AG04450 (cell line): ENCODE data around the gene SOX10. TPM values are rescaled to one million over a fixed set of nuclear protein-coding genes. Genes with fewer than 3 reads are reported as not detected.

Source experiments
- CTCF ChIA-PET: fragments of 300-600, 350-600 bp; formaldehyde crosslinking; extraction: SDS; loops from one replicate; lab custom pipeline; 2022; ENCODE audit warnings: antibody characterized with exemption, inconsistent platforms; lab: Charles Lee
- POLR2A ChIA-PET: fragments of 350-600 bp; formaldehyde crosslinking; extraction: SDS; loops from one replicate; lab custom pipeline; 2021; ENCODE audit warnings: antibody characterized with exemption, inconsistent platforms; lab: Yijun Ruan, JAX
- DNase-seq: peaks from one replicate; pipeline ENCODE4 v3.0.0-alpha.2; 2011; ENCODE audit warnings: low read depth, low spot score
- H3K27ac ChIP-seq: one replicate; pipeline ENCODE4 v1.5.1; 2012; ENCODE audit warnings: low read depth, low read length, control low read depth
- H3K27me3 ChIP-seq: one replicate; pipeline ENCODE4 v1.6.0; 2012; ENCODE audit warnings: low read length; ENCODE audit not compliant: control insufficient read depth, insufficient read depth
- H3K4me3 ChIP-seq: 2 replicates; pipeline ENCODE4 v1.5.1; 2011; ENCODE audit warnings: mild to moderate bottlenecking, low read depth, low read length, control low read depth
- H3K9me3 ChIP-seq: 2 replicates; pipeline ENCODE4 v1.5.1; 2012; ENCODE audit warnings: low read length; ENCODE audit not compliant: control insufficient read depth, insufficient read depth
- polyA plus RNA-seq: library from polyadenylated mRNA; depleted of rRNA; stranded (reverse); fragments of >200 nt; gene quantifications from 2 replicates; pipeline ENCODE4 v1.2.3, GENCODE V29; 2011
- TF ChIP-seq, protein P1 (sequence below): IDR thresholded peaks from 2 replicates; pipeline ENCODE4 v1.5.1; 2011; ENCODE audit warnings: low read depth, low read length, control low read depth, inconsistent platforms

Gene SOX10
- polyA plus RNA-seq, 1 experiment = not detected

DNA sequence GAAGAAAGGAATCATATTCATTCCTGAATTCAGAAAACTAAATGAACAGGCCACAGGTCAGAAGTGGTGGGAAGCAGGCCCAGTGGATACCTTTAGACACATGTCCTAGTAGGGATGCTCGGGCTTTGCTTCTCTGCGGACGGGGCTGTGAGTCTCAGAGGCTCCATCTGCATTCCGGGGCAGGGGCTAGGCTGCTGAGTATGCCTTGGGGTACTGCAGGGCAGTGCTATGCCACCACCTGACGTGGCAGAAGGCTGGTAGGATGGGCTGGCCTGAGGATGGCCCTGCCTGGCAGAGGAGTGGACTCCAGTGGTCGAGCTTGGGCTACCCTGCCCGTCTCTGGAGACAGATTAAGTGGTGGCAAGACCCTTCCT, 40.5 kb downstream of the SOX10 start:
- Histone ChIP-seq H3K9me3 (no peaks in the 10 kb centered on the region; the same call in 1 of the 2 replicates), H3K27me3 (no peaks in the 10 kb centered on the region), H3K4me3 (no peak overlapping the region), H3K27ac (no peak overlapping the region)
- TF ChIP-seq, protein P1, sequence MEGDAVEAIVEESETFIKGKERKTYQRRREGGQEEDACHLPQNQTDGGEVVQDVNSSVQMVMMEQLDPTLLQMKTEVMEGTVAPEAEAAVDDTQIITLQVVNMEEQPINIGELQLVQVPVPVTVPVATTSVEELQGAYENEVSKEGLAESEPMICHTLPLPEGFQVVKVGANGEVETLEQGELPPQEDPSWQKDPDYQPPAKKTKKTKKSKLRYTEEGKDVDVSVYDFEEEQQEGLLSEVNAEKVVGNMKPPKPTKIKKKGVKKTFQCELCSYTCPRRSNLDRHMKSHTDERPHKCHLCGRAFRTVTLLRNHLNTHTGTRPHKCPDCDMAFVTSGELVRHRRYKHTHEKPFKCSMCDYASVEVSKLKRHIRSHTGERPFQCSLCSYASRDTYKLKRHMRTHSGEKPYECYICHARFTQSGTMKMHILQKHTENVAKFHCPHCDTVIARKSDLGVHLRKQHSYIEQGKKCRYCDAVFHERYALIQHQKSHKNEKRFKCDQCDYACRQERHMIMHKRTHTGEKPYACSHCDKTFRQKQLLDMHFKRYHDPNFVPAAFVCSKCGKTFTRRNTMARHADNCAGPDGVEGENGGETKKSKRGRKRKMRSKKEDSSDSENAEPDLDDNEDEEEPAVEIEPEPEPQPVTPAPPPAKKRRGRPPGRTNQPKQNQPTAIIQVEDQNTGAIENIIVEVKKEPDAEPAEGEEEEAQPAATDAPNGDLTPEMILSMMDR = no peak
- no peak for DNase-seq
- ChIA-PET CTCF (no interaction called here), POLR2A (no interaction called here)

DNA sequence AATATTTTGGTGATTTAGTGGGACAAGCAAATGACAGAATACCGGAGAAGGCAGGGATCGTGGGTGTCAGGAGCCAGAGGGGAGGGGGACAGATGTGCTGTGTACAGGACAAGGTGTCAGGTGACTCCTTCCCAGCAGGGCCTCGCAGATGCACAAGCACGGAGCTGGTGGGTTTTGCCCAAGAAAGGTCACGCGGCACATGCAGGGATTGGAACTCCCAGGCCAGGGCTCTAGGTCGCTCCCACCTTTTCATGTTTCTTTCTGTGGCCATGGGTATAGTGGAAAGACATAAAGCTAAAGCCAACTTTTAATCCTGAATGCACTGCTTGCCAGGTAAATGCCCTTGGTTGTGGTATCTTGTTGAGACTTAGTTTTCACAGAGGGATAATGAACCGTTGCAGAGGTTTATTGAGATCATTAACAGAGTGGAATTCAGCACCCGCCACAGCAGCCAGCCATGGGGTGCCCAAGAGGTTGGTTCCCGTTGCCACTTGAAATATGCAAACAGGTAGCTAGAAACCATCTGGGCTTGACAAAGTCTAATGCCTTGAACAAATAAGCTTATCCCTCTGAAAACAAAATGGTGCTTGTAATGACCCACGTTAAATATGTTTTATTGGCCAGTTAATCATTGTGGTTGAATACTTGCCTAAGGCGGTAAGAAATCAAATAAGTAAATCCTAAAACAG, 41.1 kb downstream of the SOX10 start:
- ChIA-PET CTCF (no interaction called here), POLR2A (no interaction called here)
- DNase-seq = no peak
- no peak overlapping the region for H3K27ac ChIP-seq
- no peak overlapping the region for H3K4me3 ChIP-seq
- H3K9me3 ChIP-seq = no peaks in the 10 kb centered on the region; the same call in 1 of the 2 replicates
- no peaks in the 10 kb centered on the region for H3K27me3 ChIP-seq
- TF ChIP-seq, protein P1 = no peak

DNA sequence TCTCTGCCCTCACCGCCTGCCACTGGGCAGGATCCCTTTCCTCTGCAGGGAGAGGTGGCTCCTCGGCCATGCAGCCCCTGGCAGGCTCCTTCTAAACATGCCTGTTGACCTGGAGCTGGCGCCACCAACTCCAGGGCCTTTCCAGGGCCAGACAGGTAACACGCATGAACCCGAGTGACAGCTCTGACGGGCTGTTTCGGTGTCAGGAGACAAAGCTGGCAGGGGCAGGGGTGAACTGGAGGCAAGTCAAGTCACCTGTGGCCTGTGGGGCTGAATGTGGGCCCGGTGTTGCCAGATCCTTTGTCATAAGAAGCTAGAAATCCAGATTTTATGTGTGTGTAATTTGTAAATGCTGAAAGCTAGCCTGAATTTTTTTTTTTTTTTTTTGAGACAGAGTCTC, 42.2 kb downstream of the SOX10 start:
- Histone ChIP-seq H3K27ac (no peak overlapping the region), H3K4me3 (no peak overlapping the region), H3K27me3 (no peaks in the 10 kb centered on the region), H3K9me3 (no peaks in the 10 kb centered on the region; the same call in 1 of the 2 replicates)
- TF ChIP-seq, protein P1 = no peak
- ChIA-PET POLR2A (interaction anchor here (1.0 kb wide), 1 partner anchor 37 kb away, joined by 6 read pairs; no protein-coding TSS in a partner anchor), CTCF (interaction anchor here (0.5 kb wide), 1 partner anchor 10 kb away, joined by 4 read pairs; no protein-coding TSS in a partner anchor)
- no peak for DNase-seq

DNA sequence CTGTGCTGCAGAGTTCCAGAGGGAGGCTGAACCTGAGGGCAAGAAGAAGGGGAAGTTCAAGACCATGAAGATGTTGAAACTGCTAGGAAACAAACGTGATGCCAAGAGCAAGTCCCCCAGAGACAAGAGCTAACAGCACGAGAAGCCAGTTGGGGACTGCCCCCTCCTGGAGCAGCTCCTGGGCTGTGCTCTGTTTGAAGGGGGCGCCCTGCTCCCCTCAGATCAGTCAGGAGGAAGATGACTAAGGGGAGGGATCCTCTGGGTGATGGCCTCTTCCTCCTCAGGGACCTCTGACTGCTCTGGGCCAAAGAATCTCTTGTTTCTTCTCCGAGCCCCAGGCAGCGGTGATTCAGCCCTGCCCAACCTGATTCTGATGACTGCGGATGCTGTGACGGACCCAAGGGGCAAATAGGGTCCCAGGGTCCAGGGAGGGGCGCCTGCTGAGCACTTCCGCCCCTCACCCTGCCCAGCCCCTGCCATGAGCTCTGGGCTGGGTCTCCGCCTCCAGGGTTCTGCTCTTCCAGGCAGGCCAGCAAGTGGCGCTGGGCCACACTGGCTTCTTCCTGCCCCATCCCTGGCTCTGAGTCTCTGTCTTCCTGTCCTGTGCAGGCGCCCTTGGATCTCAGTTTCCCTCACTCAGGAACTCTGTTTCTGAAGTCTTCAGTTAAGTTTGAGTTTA, 43.5 kb downstream of the SOX10 start:
- DNase-seq = no peak
- Histone ChIP-seq H3K27me3 (no peaks in the 10 kb centered on the region), H3K4me3 (no peak overlapping the region), H3K9me3 (no peaks in the 10 kb centered on the region; the same call in 1 of the 2 replicates), H3K27ac (no peak overlapping the region)
- TF ChIP-seq, protein P1 = no peak
- POLR2A ChIA-PET = interaction anchor here (0.7 kb wide), 1 partner anchor 11 kb away, joined by 4 read pairs; no protein-coding TSS in a partner anchor
- CTCF ChIA-PET = no interaction called here
